Trophoblast cell (in vitro differentiated cells and primary cell): ENCODE results near the gene RNFT1.
A peak's percentile ranks its signal among the peaks of the same experiment; 100 is the strongest.
"Not testable (repeated sequence)": the region's sequence is repeated elsewhere in the genome, so short reads cannot be mapped to it uniquely, and the experiment has no call there.

Experiments
- DNase-seq, 2 donors: peaks; one replicate each; pipeline ENCODE4 v3.0.0-alpha.2; 2016
- H2AFZ ChIP-seq: 2 replicates; pipeline ENCODE4 v1.6.1; 2013; ENCODE audit warnings: low read length, moderate library complexity, mild to moderate bottlenecking; ENCODE audit not compliant: insufficient read depth, poor library complexity
- H2AK5ac ChIP-seq: 2 replicates; pipeline ENCODE4 v1.6.1; 2013; ENCODE audit warnings: mild to moderate bottlenecking, low read length
- H2BK120ac ChIP-seq: 2 replicates; pipeline ENCODE4 v1.6.1; 2013; ENCODE audit warnings: low read length, mild to moderate bottlenecking, moderate library complexity; ENCODE audit not compliant: insufficient read depth, poor library complexity
- H2BK12ac ChIP-seq: 2 replicates; pipeline ENCODE4 v1.6.1; 2013; ENCODE audit warnings: mild to moderate bottlenecking, low read length, moderate library complexity
- H2BK5ac ChIP-seq: 2 replicates; pipeline ENCODE4 v1.6.1; 2013; ENCODE audit warnings: low read length, low read depth, moderate library complexity, mild to moderate bottlenecking; ENCODE audit not compliant: poor library complexity
- H3K14ac ChIP-seq: 2 replicates; pipeline ENCODE4 v1.6.1; 2013; ENCODE audit warnings: mild to moderate bottlenecking, low read length
- H3K18ac ChIP-seq: 2 replicates; pipeline ENCODE4 v1.6.1; 2013; ENCODE audit warnings: mild to moderate bottlenecking, low read length
- H3K23ac ChIP-seq: 2 replicates; pipeline ENCODE4 v1.6.1; 2013; ENCODE audit warnings: low read length
- H3K27ac ChIP-seq: 2 replicates; pipeline ENCODE4 v1.5.1; 2013; ENCODE audit warnings: low read depth, mild to moderate bottlenecking, inconsistent platforms, low read length, moderate library complexity
- H3K27me3 ChIP-seq: 2 replicates; pipeline ENCODE4 v1.6.1; 2013; ENCODE audit warnings: inconsistent platforms, mild to moderate bottlenecking, low read length, moderate library complexity; ENCODE audit not compliant: insufficient read depth
- H3K36me3 ChIP-seq, 2 experiments: 1 replicate in 1 of 2; 2 replicates in 1 of 2; pipeline ENCODE4 v1.6.1; 2013; ENCODE audit warnings: low read length in 2 of 2, mild to moderate bottlenecking in 2 of 2, moderate library complexity in 1 of 2; ENCODE audit not compliant: insufficient read depth in 2 of 2, control insufficient read depth in 1 of 2
- H3K4ac ChIP-seq: 2 replicates; pipeline ENCODE4 v1.6.1; 2013; ENCODE audit warnings: low read depth, mild to moderate bottlenecking, low read length, moderate library complexity
- H3K4me1 ChIP-seq, 2 experiments: 1 replicate in 1 of 2; 2 replicates in 1 of 2; pipeline ENCODE4 v1.6.1; 2013; ENCODE audit warnings: low read length in 2 of 2, mild to moderate bottlenecking in 2 of 2, moderate library complexity in 1 of 2; ENCODE audit not compliant: insufficient read depth in 2 of 2, control insufficient read depth in 1 of 2
- H3K4me2 ChIP-seq: 2 replicates; pipeline ENCODE4 v1.6.1; 2013; ENCODE audit warnings: inconsistent platforms, mild to moderate bottlenecking, low read length, moderate library complexity
- H3K4me3 ChIP-seq: 2 replicates; pipeline ENCODE4 v1.5.1; 2013; ENCODE audit warnings: mild to moderate bottlenecking, low read depth, low read length, inconsistent platforms
- H3K79me1 ChIP-seq: one replicate; pipeline ENCODE4 v1.6.1; 2013; ENCODE audit warnings: low read length
- H3K79me2 ChIP-seq: 2 replicates; pipeline ENCODE4 v1.6.1; 2013; ENCODE audit warnings: low read length, mild to moderate bottlenecking; ENCODE audit not compliant: control insufficient read depth, insufficient read depth, poor library complexity
- H3K9ac ChIP-seq: 2 replicates; pipeline ENCODE4 v1.6.1; 2013; ENCODE audit warnings: mild to moderate bottlenecking, low read length
- H3K9me3 ChIP-seq: 2 replicates; pipeline ENCODE4 v1.6.1; 2013; ENCODE audit warnings: low read depth, mild to moderate bottlenecking, control low read depth, inconsistent platforms, low read length; ENCODE audit not compliant: insufficient read depth
- H4K12ac ChIP-seq: 2 replicates; pipeline ENCODE4 v1.6.1; 2013; ENCODE audit warnings: low read depth, mild to moderate bottlenecking, low read length, moderate library complexity
- H4K8ac ChIP-seq: 2 replicates; pipeline ENCODE4 v1.6.1; 2013; ENCODE audit warnings: low read depth, mild to moderate bottlenecking, low read length, moderate library complexity
- H4K91ac ChIP-seq: one replicate; pipeline ENCODE4 v1.6.1; 2013; ENCODE audit warnings: low read depth, mild to moderate bottlenecking, low read length, moderate library complexity
- WGBS: extraction: QIAGEN DNeasy Blood & Tissue Kit; methylation state at CpG from one replicate; pipeline ENCODE4 v1.1.7; 2013; ENCODE audit warnings: missing lambda C conversion rate; ENCODE audit not compliant: insufficient read length, insufficient coverage; ENCODE audit errors: extremely low coverage; 5-methylcytosine and 5-hydroxymethylcytosine counted together

RNFT1 gene

DNA sequence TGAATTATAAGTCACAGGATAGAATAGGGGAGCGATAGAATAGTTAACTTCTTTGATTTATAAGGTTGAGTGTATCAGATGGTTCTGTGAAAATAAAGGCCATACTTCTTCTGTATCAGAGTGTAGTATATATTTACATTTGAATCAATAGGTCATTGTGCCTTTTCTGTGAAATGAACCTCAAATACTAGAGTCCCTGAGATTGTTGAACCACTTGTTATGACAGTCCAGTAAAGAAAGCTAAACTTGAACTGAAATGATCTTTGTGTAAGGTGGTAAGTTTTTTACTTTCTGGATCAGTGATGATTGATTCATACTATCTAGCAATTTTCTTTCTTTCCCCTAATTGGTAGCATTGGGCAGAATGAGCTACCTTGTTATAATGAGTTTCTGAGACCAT, 31.2 kb downstream of the RNFT1 start:
- not testable (repeated sequence) for H3K27ac ChIP-seq, H2AK5ac ChIP-seq, H4K12ac ChIP-seq, H4K8ac ChIP-seq, H3K79me1 ChIP-seq, DNase-seq, H3K79me2 ChIP-seq, H3K4ac ChIP-seq, H3K4me3 ChIP-seq, H3K14ac ChIP-seq, H3K18ac ChIP-seq, H3K27me3 ChIP-seq, H2BK12ac ChIP-seq, H3K23ac ChIP-seq, H2AFZ ChIP-seq, H3K9ac ChIP-seq, H2BK120ac ChIP-seq, H3K9me3 ChIP-seq, H3K4me1 ChIP-seq, H2BK5ac ChIP-seq, H4K91ac ChIP-seq, H3K4me2 ChIP-seq
- WGBS: no CpG with 5 or more reads among the region's 1 CpG
- peaks cover 21 to 26% of the 10 kb centered on the region in 2 experiments for H3K36me3 ChIP-seq

DNA sequence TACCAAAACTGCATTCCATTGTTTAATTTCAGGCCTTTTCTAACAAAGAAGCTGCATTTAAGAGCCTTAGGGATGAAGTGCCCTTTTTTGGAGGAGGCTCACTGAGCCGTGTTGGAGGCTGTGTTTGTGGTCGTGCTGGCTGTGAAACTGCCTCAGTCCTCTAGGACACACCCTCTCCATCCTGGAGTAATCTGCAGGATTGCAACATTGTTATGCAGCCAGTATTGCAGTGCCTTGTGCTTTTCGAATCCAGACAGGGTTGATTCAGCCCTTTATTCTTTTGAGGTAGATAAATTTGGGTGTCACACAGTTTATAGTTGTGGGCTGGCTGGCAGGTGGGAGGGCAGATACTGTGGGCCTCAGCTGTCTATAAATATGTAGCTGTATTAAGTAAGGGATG, 33.8 kb downstream of the RNFT1 start:
- H2BK5ac ChIP-seq, H3K79me1 ChIP-seq: not testable (repeated sequence)
- WGBS: no CpG with 5 or more reads among the region's 3 CpGs

GRCh38 chr17:59930121-59930520, 34.4 kb downstream of the RNFT1 start:
- H3K4ac ChIP-seq, H2AFZ ChIP-seq, H4K12ac ChIP-seq, H2BK120ac ChIP-seq, H3K18ac ChIP-seq, H2BK5ac ChIP-seq, H3K14ac ChIP-seq, DNase-seq, H3K4me2 ChIP-seq, H4K91ac ChIP-seq, H4K8ac ChIP-seq, H2AK5ac ChIP-seq, H3K79me2 ChIP-seq, H3K79me1 ChIP-seq, H3K27me3 ChIP-seq, H3K4me3 ChIP-seq, H3K4me1 ChIP-seq, H3K9ac ChIP-seq, H3K27ac ChIP-seq, H3K23ac ChIP-seq, H2BK12ac ChIP-seq, H3K9me3 ChIP-seq: not testable (repeated sequence)
- H3K36me3 ChIP-seq: peaks cover 16 to 25% of the 10 kb centered on the region in 2 experiments
- WGBS: no CpG with 5 or more reads among the region's 2 CpGs

More for the DNA sequence above, 33.8 kb downstream of the RNFT1 start:
- not testable (repeated sequence) for H3K4me3 ChIP-seq, H3K18ac ChIP-seq, H2BK120ac ChIP-seq, H4K12ac ChIP-seq, H3K27me3 ChIP-seq, H3K4me2 ChIP-seq, H3K79me2 ChIP-seq, H4K8ac ChIP-seq, H3K9ac ChIP-seq, H3K4ac ChIP-seq, H4K91ac ChIP-seq, H3K14ac ChIP-seq, H2AFZ ChIP-seq, H2BK12ac ChIP-seq, H3K4me1 ChIP-seq, H3K27ac ChIP-seq, H3K9me3 ChIP-seq, H3K23ac ChIP-seq, H2AK5ac ChIP-seq
- H3K36me3 ChIP-seq: peaks cover 18 to 27% of the 10 kb centered on the region in 2 experiments
- DNase-seq: peak; percentile 0 to 54

GRCh38 chr17:59920637-59921036, 43.9 kb downstream of the RNFT1 start:
- not testable (repeated sequence) for H2AK5ac ChIP-seq, H3K4me1 ChIP-seq, H2AFZ ChIP-seq, H3K79me2 ChIP-seq, H3K23ac ChIP-seq, H2BK5ac ChIP-seq, DNase-seq, H4K91ac ChIP-seq, H2BK120ac ChIP-seq, H3K4me3 ChIP-seq, H2BK12ac ChIP-seq, H3K14ac ChIP-seq, H3K9me3 ChIP-seq, H3K4ac ChIP-seq, H3K79me1 ChIP-seq, H3K18ac ChIP-seq, H3K27me3 ChIP-seq, H3K9ac ChIP-seq, H4K8ac ChIP-seq, H3K4me2 ChIP-seq, H3K27ac ChIP-seq
- no CpG with 5 or more reads among the region's 5 CpGs for WGBS
- Histone ChIP-seq H4K12ac (peak overlapping the region; percentile 18), H3K36me3 (peaks cover 19 to 31% of the 10 kb centered on the region in 2 experiments)
